ENCODE measurements around the gene KCTD10. TPM values are rescaled to one million over a fixed set of nuclear protein-coding genes. Genes with fewer than 3 reads are reported as not detected.
"Not testable (repeated sequence)": the region's sequence is repeated elsewhere in the genome, so short reads cannot be mapped to it uniquely, and the experiment has no call there.

KCTD10 gene
- total RNA-seq, 4 donors from 2014 or later = 67.2 to 126 (median 79.5) TPM

- peaks cover 4 to 17% (median 11%) of the 10 kb centered on the region in 4 donors for H3K4me1 ChIP-seq
- H3K4me3 ChIP-seq = no peak overlapping the region
- intact Hi-C loops (cut with DNase I; ENCODE audit: low total_unique reads) (no loop called here), in situ Hi-C loops (cut with MboI; ENCODE audit: low pct_ligation_motif_present in 1 of 4, low pct_unique_long_range_greater_than_20kb in 1 of 4, low sequenced_read_pairs in 3 of 4) (no loop called here)
- H3K27me3 ChIP-seq = no peaks in the 10 kb centered on the region
- TF ChIP-seq POLR2A (IDR thresholded peaks at IDR 0.05) = no peak
- TF ChIP-seq EP300 (IDR thresholded peaks at IDR 0.05; ENCODE audit: low read depth) = no peak
- no peaks in the 10 kb centered on the region for H3K9me3 ChIP-seq
- no peak for DNase-seq
- 71 to 80% methylated on average over 2 to 9 of the region's 9 CpGs for WGBS, 2 donors (ENCODE audit: low coverage in 1 of 2)
- no peaks in the 10 kb centered on the region for H3K36me3 ChIP-seq
- H3K27ac ChIP-seq = no peak overlapping the region
Measured at GRCh38 chr12:109440851-109441490, 36.1 kb downstream of the KCTD10 start.

GRCh38 chr12:109439951-109440350 lies 37.1 kb downstream of the KCTD10 start:
- H3K27ac ChIP-seq; H3K27me3 ChIP-seq; H3K36me3 ChIP-seq; H3K9me3 ChIP-seq; H3K4me3 ChIP-seq; intact Hi-C loops (cut with DNase I; ENCODE audit: low total_unique reads); DNase-seq; H3K4me1 ChIP-seq: not testable (repeated sequence)
- WGBS, 2 donors (ENCODE audit: low coverage in 1 of 2) = 93 to 98% methylated on average over 9 to 13 of the region's 13 CpGs
- in situ Hi-C loops (cut with MboI; ENCODE audit: low pct_ligation_motif_present in 1 of 4, low pct_unique_long_range_greater_than_20kb in 1 of 4, low sequenced_read_pairs in 3 of 4) = loop anchor here in 2 of 4 donors (10.0 kb wide), 1 partner anchor 335 kb away; no protein-coding TSS in a partner anchor

GRCh38 chr12:109439181-109439580 lies 37.9 kb downstream of the KCTD10 start:
- intact Hi-C loops (cut with DNase I; ENCODE audit: low total_unique reads) = no loop called here
- H3K27ac ChIP-seq = no peak overlapping the region

GRCh38 chr12:109436188-109436560 lies 40.9 kb downstream of the KCTD10 start:
- 74 to 79% methylated on average over 3 to 7 of the region's 7 CpGs for WGBS, 2 donors (ENCODE audit: low coverage in 1 of 2)
- intact Hi-C loops (cut with DNase I; ENCODE audit: low total_unique reads) (no loop called here), in situ Hi-C loops (cut with MboI; ENCODE audit: low pct_ligation_motif_present in 1 of 4, low pct_unique_long_range_greater_than_20kb in 1 of 4, low sequenced_read_pairs in 3 of 4) (loop anchor here in 2 of 4 donors (10.0 kb wide), 1 partner anchor 339 kb away; no protein-coding TSS in a partner anchor)
- peaks cover 4 to 8% (median 5%) of the 10 kb centered on the region in 4 donors for H3K4me1 ChIP-seq
- TF ChIP-seq POLR2AphosphoS5 (IDR thresholded peaks at IDR 0.05) = no peak
- TF ChIP-seq EP300 (IDR thresholded peaks at IDR 0.05; ENCODE audit: low read depth) = no peak
- no peak for TF ChIP-seq POLR2A (IDR thresholded peaks at IDR 0.05)
- TF ChIP-seq CTCF (IDR thresholded peaks at IDR 0.05) = no peak
- no peak for DNase-seq
- no peaks in the 10 kb centered on the region for H3K9me3 ChIP-seq
- no peaks in the 10 kb centered on the region for H3K27me3 ChIP-seq
- H3K36me3 ChIP-seq = no peaks in the 10 kb centered on the region
- H3K27ac ChIP-seq = no peak overlapping the region
- no peak overlapping the region for H3K4me3 ChIP-seq

More at GRCh38 chr12:109439181-109439580, 37.9 kb downstream of the KCTD10 start:
- Histone ChIP-seq H3K27me3 (no peaks in the 10 kb centered on the region), H3K4me3 (no peak overlapping the region), H3K9me3 (no peaks in the 10 kb centered on the region), H3K36me3 (no peaks in the 10 kb centered on the region), H3K4me1 (no peaks in the 10 kb centered on the region)
- no peak for TF ChIP-seq CTCF (IDR thresholded peaks at IDR 0.05)
- no peak for TF ChIP-seq POLR2A (IDR thresholded peaks at IDR 0.05)
- WGBS, 2 donors (ENCODE audit: low coverage in 1 of 2) = 84 to 100% methylated on average over 1 to 6 of the region's 6 CpGs
- in situ Hi-C loops (cut with MboI; ENCODE audit: low pct_ligation_motif_present in 1 of 4, low pct_unique_long_range_greater_than_20kb in 1 of 4, low sequenced_read_pairs in 3 of 4) = loop anchor here in 2 of 4 donors (10.0 kb wide), 1 partner anchor 336 kb away; no protein-coding TSS in a partner anchor
- DNase-seq = no peak

GRCh38 chr12:109435428-109436187 lies 41.5 kb downstream of the KCTD10 start:
- DNase-seq = no peak
- intact Hi-C loops (cut with DNase I; ENCODE audit: low total_unique reads) (no loop called here), in situ Hi-C loops (cut with MboI; ENCODE audit: low pct_ligation_motif_present in 1 of 4, low pct_unique_long_range_greater_than_20kb in 1 of 4, low sequenced_read_pairs in 3 of 4) (loop anchor here in 2 of 4 donors (10.0 kb wide), 1 partner anchor 339 kb away; no protein-coding TSS in a partner anchor)
- peaks cover 4 to 8% (median 5%) of the 10 kb centered on the region in 4 donors for H3K4me1 ChIP-seq
- TF ChIP-seq POLR2AphosphoS5 (IDR thresholded peaks at IDR 0.05) (no peak), POLR2A (IDR thresholded peaks at IDR 0.05) (no peak), EP300 (IDR thresholded peaks at IDR 0.05; ENCODE audit: low read depth) (no peak), CTCF (IDR thresholded peaks at IDR 0.05) (no peak)
- no peak overlapping the region for H3K27ac ChIP-seq
- H3K4me3 ChIP-seq = no peak overlapping the region
- 84 to 93% methylated on average over 6 to 17 of the region's 17 CpGs for WGBS, 2 donors (ENCODE audit: low coverage in 1 of 2)
- H3K9me3 ChIP-seq = no peaks in the 10 kb centered on the region
- H3K27me3 ChIP-seq = no peaks in the 10 kb centered on the region
- no peaks in the 10 kb centered on the region for H3K36me3 ChIP-seq

Measured in transverse colon (tissue), 4 donors.